B cell (primary cell): Measurements from ENCODE around the gene IRGQ. TPM values are rescaled to one million over a fixed set of nuclear protein-coding genes. Genes with fewer than 3 reads are reported as not detected.

Source experiments
- ATAC-seq: fragments of 200-7000 bp; cut with Tn5 transposase; one replicate; pipeline ENCODE4 v1.10.0; 2021; ENCODE audit warnings: low read depth, mild to moderate bottlenecking, moderate number of reproducible peaks, moderate library complexity
- CTCF ChIA-PET: fragments of 350-600 bp; sonication (Branson Sonifier 250); formaldehyde crosslinking; loops from one replicate; lab custom pipeline; 2021; ENCODE audit warnings: antibody characterized with exemption, inconsistent platforms; lab: Charles Lee
- POLR2A ChIA-PET: fragments of 350-600 bp; sonication (Branson Sonifier 250); formaldehyde crosslinking; loops from one replicate; lab custom pipeline; 2021; ENCODE audit warnings: antibody characterized with exemption; lab: Charles Lee
- DNase-seq: peaks from one replicate; pipeline ENCODE4 v3.0.0; 2013
- H2AFZ ChIP-seq: 2 replicates; pipeline ENCODE4 v1.6.1; 2012; ENCODE audit warnings: mild to moderate bottlenecking, low read depth, low read length; ENCODE audit not compliant: insufficient read depth, poor library complexity, severe bottlenecking
- H3K27ac ChIP-seq, 2 donors: 1 replicate in 1 of 2; 2 replicates in 1 of 2; pipeline ENCODE4 v1.5.1; 2012 to 2013; ENCODE audit warnings: low read length in 2 of 2, mild to moderate bottlenecking in 2 of 2, moderate library complexity in 1 of 2
- H3K27me3 ChIP-seq, 4 experiments: fragments of 200-600 bp in 1 of 4; sonication (generic) in 1 of 4; replicated peaks in 1 of 4; 1 replicate in 2 of 4; 2 replicates in 2 of 4; pipeline versions ENCODE4 v1.6.1 to v1.7.0; 2013 to 2016; ENCODE audit warnings: low read length in 3 of 4, mild to moderate bottlenecking in 2 of 4, mixed read lengths in 1 of 4, moderate library complexity in 1 of 4; ENCODE audit not compliant: insufficient read depth in 4 of 4, control insufficient read depth in 3 of 4; ENCODE audit errors: control extremely low read depth in 1 of 4
- H3K36me3 ChIP-seq, 2 experiments: replicated peaks in 1 of 2; 1 replicate in 1 of 2; 2 replicates in 1 of 2; pipeline versions ENCODE4 v1.6.1 to v1.7.1; 2013; ENCODE audit warnings: low read length in 1 of 2; ENCODE audit not compliant: insufficient read depth in 2 of 2, control insufficient read depth in 1 of 2; ENCODE audit errors: control extremely low read depth in 1 of 2, extremely low read depth in 1 of 2
- H3K4me1 ChIP-seq, 2 donors: fragments of 200-600 bp in 1 of 2; sonication (generic) in 1 of 2; 1 replicate in 1 of 2; 2 replicates in 1 of 2; pipeline versions ENCODE4 v1.5.1 to v1.6.1; 2013 to 2017; ENCODE audit warnings: low read length in 2 of 2; ENCODE audit not compliant: control insufficient read depth in 2 of 2, insufficient read depth in 2 of 2
- H3K4me2 ChIP-seq: replicated peaks from 2 replicates; pipeline ENCODE3; 2012; ENCODE audit warnings: mild to moderate bottlenecking, low read depth, low read length; ENCODE audit not compliant: poor library complexity, severe bottlenecking
- H3K4me3 ChIP-seq, 5 experiments: fragments of 200-600 bp in 1 of 5; sonication (generic) in 1 of 5; 1 replicate in 3 of 5; 2 replicates in 2 of 5; pipeline versions ENCODE4 v1.5.1 to v1.7.0; 2011 to 2016; ENCODE audit warnings: low read length in 4 of 5, mild to moderate bottlenecking in 4 of 5, low read depth in 2 of 5, control low read depth in 1 of 5, moderate library complexity in 1 of 5; ENCODE audit not compliant: insufficient read depth in 1 of 5; ENCODE audit errors: control extremely low read depth in 1 of 5, extremely low read depth in 1 of 5
- H3K79me2 ChIP-seq: fragments of 200-600 bp; sonication (generic); one replicate; pipeline ENCODE4 v1.6.0; 2016; ENCODE audit warnings: low read length; ENCODE audit not compliant: control insufficient read depth, insufficient read depth
- H3K9ac ChIP-seq: fragments of 200-600 bp; sonication (generic); 2 replicates; pipeline ENCODE4 v1.6.1; 2017; ENCODE audit warnings: mild to moderate bottlenecking, low read length, moderate library complexity
- H3K9me3 ChIP-seq, 3 donors: one replicate each; pipeline versions ENCODE4 v1.6.1 to v1.7.1; 2013; ENCODE audit warnings: low read length in 2 of 3; ENCODE audit not compliant: control insufficient read depth in 2 of 3, insufficient read depth in 1 of 3; ENCODE audit errors: control extremely low read depth in 1 of 3
- H4K20me1 ChIP-seq: 2 replicates; pipeline ENCODE4 v1.6.0; 2012; ENCODE audit warnings: mild to moderate bottlenecking, low read length; ENCODE audit not compliant: insufficient read depth, control insufficient read depth, poor library complexity, severe bottlenecking
- H3K27ac Mint-ChIP-seq: one replicate; pipeline ENCODE4 v1.8.0; 2021; ENCODE audit warnings: mixed read lengths
- H3K27me3 Mint-ChIP-seq: one replicate; pipeline ENCODE4 v1.8.0; 2021; ENCODE audit warnings: mixed read lengths
- H3K4me1 Mint-ChIP-seq: one replicate; pipeline ENCODE4 v1.8.0; 2021; ENCODE audit warnings: mixed read lengths
- H3K4me3 Mint-ChIP-seq: one replicate; pipeline ENCODE4 v1.8.0; 2021; ENCODE audit warnings: mixed read lengths
- H3K9me3 Mint-ChIP-seq: one replicate; pipeline ENCODE4 v1.8.0; 2022; ENCODE audit warnings: mixed read lengths; ENCODE audit not compliant: insufficient read depth
- CTCF ChIP-seq: fragments of 200-600 bp; IDR thresholded peaks from one replicate; pipeline ENCODE4 v1.8.0; 2022; ENCODE audit warnings: antibody characterized with exemption, mild to moderate bottlenecking
- EZH2 ChIP-seq: IDR thresholded peaks from 2 replicates; pipeline ENCODE4 v1.6.1; 2012; ENCODE audit warnings: borderline replicate concordance, low read depth, mild to moderate bottlenecking, moderate library complexity, low read length; ENCODE audit not compliant: insufficient read depth, poor library complexity, severe bottlenecking
- WGBS: methylation state at CpG from one replicate; pipeline ENCODE4 v1.1.5; 2013; ENCODE audit warnings: missing lambda C conversion rate; ENCODE audit not compliant: insufficient coverage; 5-methylcytosine and 5-hydroxymethylcytosine counted together
- intact Hi-C: fragments of 100-400 bp; cut with micrococcal nuclease; formaldehyde crosslinking; loops from one replicate; pipeline ENCODE4 v1.10.0; 2022
- polyA plus RNA-seq: library from polyadenylated mRNA; depleted of rRNA; stranded (reverse); fragments of >200 nt; gene quantifications from 2 replicates; pipeline ENCODE4 v1.2.3, GENCODE V29; 2012
- total RNA-seq, 2 donors: library from RNA; stranded (reverse); fragments of 120-200 nt in 1 of 2; gene quantifications; 1 replicate in 1 of 2; 2 replicates in 1 of 2; pipeline versions ENCODE4 v1.2.3 to v1.2.4, GENCODE V29; 2013 to 2022

Gene IRGQ
- total and polyA plus RNA-seq, 2 donors (not counting 1 experiment from before 2014, with no cell fraction given): 20.3 to 22.6 TPM

- no peaks in the 10 kb centered on the region for H3K9me3 Mint-ChIP-seq
- no peak for TF ChIP-seq EZH2
- TF ChIP-seq CTCF: no peak
- no peak for ATAC-seq
- Histone ChIP-seq H2AFZ (no peak overlapping the region), H3K4me3 (no peak overlapping the region), H3K9ac (no peak overlapping the region), H3K9me3 (peaks cover 0 to 8% (median 0%) of the 10 kb centered on the region in 3 donors), H3K79me2 (peaks cover 11% of the 10 kb centered on the region), H3K27ac (no peak overlapping the region), H3K36me3 (no peaks in the 10 kb centered on the region), H3K4me2 (no peak overlapping the region), H4K20me1 (no peaks in the 10 kb centered on the region), H3K4me1 (peaks cover 29 to 64% of the 10 kb centered on the region in 2 donors), H3K27me3 (no peaks in the 10 kb centered on the region)
- H3K4me1 Mint-ChIP-seq: peaks cover 53% of the 10 kb centered on the region
- 100% methylated on average over 1 of the region's 2 CpGs for WGBS
- no peak overlapping the region for H3K27ac Mint-ChIP-seq
- POLR2A ChIA-PET: no interaction called here
- CTCF ChIA-PET: no interaction called here
- H3K27me3 Mint-ChIP-seq: no peaks in the 10 kb centered on the region
- intact Hi-C loops: no loop called here
- no peak overlapping the region for H3K4me3 Mint-ChIP-seq
- DNase-seq: no peak
Measured at GRCh38 chr19:43582495-43582894, 13.4 kb downstream of the IRGQ start.

DNA sequence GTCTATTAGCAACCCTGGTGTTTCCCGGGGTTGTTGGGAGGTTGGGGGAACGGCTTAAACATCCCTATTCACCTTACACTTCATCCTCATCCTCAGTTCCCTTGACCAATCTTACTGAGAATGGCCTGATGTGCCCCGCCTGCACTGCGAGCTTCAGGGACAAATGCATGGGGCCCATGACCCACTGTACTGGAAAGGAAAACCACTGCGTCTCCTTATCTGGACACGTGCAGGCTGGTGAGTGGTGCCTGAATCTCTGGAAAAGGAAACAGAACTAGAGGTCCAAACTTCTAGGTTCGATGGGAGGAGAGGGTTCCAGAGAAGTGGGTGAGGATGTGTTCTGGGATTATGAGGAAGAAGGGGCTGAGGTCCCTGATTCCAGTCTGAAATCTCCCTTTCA lies 14.5 kb downstream of the IRGQ start:
- Histone ChIP-seq H3K79me2 (peaks cover 11% of the 10 kb centered on the region), H3K9ac (no peak overlapping the region), H3K36me3 (no peaks in the 10 kb centered on the region), H3K27me3 (no peaks in the 10 kb centered on the region), H3K4me2 (no peak overlapping the region), H3K9me3 (peaks cover 0 to 8% (median 0%) of the 10 kb centered on the region in 3 donors), H3K27ac (no peak overlapping the region), H4K20me1 (no peaks in the 10 kb centered on the region), H3K4me3 (no peak overlapping the region), H2AFZ (no peak overlapping the region), H3K4me1 (peaks cover 29 to 65% of the 10 kb centered on the region in 2 donors)
- Mint-ChIP-seq H3K4me1 (peaks cover 53% of the 10 kb centered on the region), H3K27ac (peak overlapping the region; percentile 46), H3K4me3 (peak overlapping the region; percentile 29), H3K9me3 (no peaks in the 10 kb centered on the region), H3K27me3 (no peaks in the 10 kb centered on the region)
- DNase-seq: no peak
- CTCF ChIA-PET: no interaction called here
- whole genome bisulfite sequencing: 48% methylated on average over 4 of the region's 7 CpGs
- no peak for ATAC-seq
- intact Hi-C loops: no loop called here
- POLR2A ChIA-PET: interaction anchor here (0.7 kb wide), 1 partner anchor 49 kb away, joined by 5 read pairs; the partner anchor contains the start of gene ZNF575
- TF ChIP-seq CTCF: no peak
